Activated CD8-positive, alpha-beta memory T cell treated with anti-CD3 and anti-CD28 coated beads for 4 hours (primary cell): ENCODE measurements around the gene RALGPS2.
"Not testable (repeated sequence)": the region's sequence is repeated elsewhere in the genome, so short reads cannot be mapped to it uniquely, and the experiment has no call there.

Experiments used
- DNase-seq, 2 donors: peaks; one replicate each; pipeline ENCODE4 v3.0.0-alpha.2; 2020; ENCODE audit warnings: low read depth in 2 of 2

RALGPS2 gene

GRCh38 chr1:178942285-178943198 lies 217.5 kb downstream of the RALGPS2 start:
- no peak for DNase-seq

GRCh38 chr1:178944729-178945128 lies 219.7 kb downstream of the RALGPS2 start:
- DNase-seq: no peak

- no peak for DNase-seq
Observed at GRCh38 chr1:178945763-178946266, 220.8 kb downstream of the RALGPS2 start.

- DNase-seq: no peak
Observed at GRCh38 chr1:178946416-178946815, 221.4 kb downstream of the RALGPS2 start.

GRCh38 chr1:178946855-178947676 lies 222.0 kb downstream of the RALGPS2 start:
- no peak for DNase-seq

GRCh38 chr1:178947677-178947981 lies 222.6 kb downstream of the RALGPS2 start:
- DNase-seq: no peak

GRCh38 chr1:178948676-178949075 lies 223.6 kb downstream of the RALGPS2 start:
- DNase-seq: no peak

- DNase-seq: not testable (repeated sequence)
Observed at GRCh38 chr1:178949866-178950265, 224.8 kb downstream of the RALGPS2 start.

GRCh38 chr1:178951600-178951999 lies 226.6 kb downstream of the RALGPS2 start:
- no peak for DNase-seq

GRCh38 chr1:178953034-178953433 lies 228.0 kb downstream of the RALGPS2 start:
- no peak for DNase-seq

- DNase-seq: no peak
Observed at GRCh38 chr1:178953538-178954324, 228.7 kb downstream of the RALGPS2 start.

GRCh38 chr1:178954325-178954690 lies 229.3 kb downstream of the RALGPS2 start:
- no peak for DNase-seq

- no peak for DNase-seq
Observed at GRCh38 chr1:178954937-178955336, 229.9 kb downstream of the RALGPS2 start.

- DNase-seq: no peak
Observed at GRCh38 chr1:178955391-178955954, 230.4 kb downstream of the RALGPS2 start.

GRCh38 chr1:178958491-178958890 lies 233.4 kb downstream of the RALGPS2 start:
- no peak for DNase-seq

- DNase-seq: no peak
Observed at GRCh38 chr1:178959543-178960460, 234.8 kb downstream of the RALGPS2 start.

GRCh38 chr1:178960482-178961240 lies 235.6 kb downstream of the RALGPS2 start:
- DNase-seq: no peak

GRCh38 chr1:178961331-178961730 lies 236.3 kb downstream of the RALGPS2 start:
- no peak for DNase-seq

GRCh38 chr1:178961868-178962267 lies 236.8 kb downstream of the RALGPS2 start:
- no peak for DNase-seq
